ENCODE measurements around the gene RFX5. TPM values are rescaled to one million over a fixed set of nuclear protein-coding genes. Genes with fewer than 3 reads are reported as not detected.

RFX5 gene
- total RNA-seq, 2 donors from 2014 or later: 28.6 to 44.1 TPM

- DNase-seq: no peak
- no peak overlapping the region for H3K9ac ChIP-seq (ENCODE audit: low read depth in 2 of 2, low read length in 2 of 2)
- no peak overlapping the region for H3K4me3 ChIP-seq
- peaks cover 5% of the 10 kb centered on the region for H3K4me1 ChIP-seq
- H3K27ac ChIP-seq: no peak overlapping the region
- TF ChIP-seq, protein P1, sequence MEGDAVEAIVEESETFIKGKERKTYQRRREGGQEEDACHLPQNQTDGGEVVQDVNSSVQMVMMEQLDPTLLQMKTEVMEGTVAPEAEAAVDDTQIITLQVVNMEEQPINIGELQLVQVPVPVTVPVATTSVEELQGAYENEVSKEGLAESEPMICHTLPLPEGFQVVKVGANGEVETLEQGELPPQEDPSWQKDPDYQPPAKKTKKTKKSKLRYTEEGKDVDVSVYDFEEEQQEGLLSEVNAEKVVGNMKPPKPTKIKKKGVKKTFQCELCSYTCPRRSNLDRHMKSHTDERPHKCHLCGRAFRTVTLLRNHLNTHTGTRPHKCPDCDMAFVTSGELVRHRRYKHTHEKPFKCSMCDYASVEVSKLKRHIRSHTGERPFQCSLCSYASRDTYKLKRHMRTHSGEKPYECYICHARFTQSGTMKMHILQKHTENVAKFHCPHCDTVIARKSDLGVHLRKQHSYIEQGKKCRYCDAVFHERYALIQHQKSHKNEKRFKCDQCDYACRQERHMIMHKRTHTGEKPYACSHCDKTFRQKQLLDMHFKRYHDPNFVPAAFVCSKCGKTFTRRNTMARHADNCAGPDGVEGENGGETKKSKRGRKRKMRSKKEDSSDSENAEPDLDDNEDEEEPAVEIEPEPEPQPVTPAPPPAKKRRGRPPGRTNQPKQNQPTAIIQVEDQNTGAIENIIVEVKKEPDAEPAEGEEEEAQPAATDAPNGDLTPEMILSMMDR (IDR thresholded peaks at IDR 0.05): no peak
- intact Hi-C loops (cut with DNase I): loop anchor here (5.0 kb wide), 2 partner anchors 40 to 55 kb away; partner anchors contain the start of gene PSMB4
- no peaks in the 10 kb centered on the region for H3K27me3 ChIP-seq
- H3K9me3 ChIP-seq: no peaks in the 10 kb centered on the region
- no peaks in the 10 kb centered on the region for H3K36me3 ChIP-seq
Measured at GRCh38 chr1:151342021-151342420, 5.0 kb downstream of the RFX5 start.

DNA sequence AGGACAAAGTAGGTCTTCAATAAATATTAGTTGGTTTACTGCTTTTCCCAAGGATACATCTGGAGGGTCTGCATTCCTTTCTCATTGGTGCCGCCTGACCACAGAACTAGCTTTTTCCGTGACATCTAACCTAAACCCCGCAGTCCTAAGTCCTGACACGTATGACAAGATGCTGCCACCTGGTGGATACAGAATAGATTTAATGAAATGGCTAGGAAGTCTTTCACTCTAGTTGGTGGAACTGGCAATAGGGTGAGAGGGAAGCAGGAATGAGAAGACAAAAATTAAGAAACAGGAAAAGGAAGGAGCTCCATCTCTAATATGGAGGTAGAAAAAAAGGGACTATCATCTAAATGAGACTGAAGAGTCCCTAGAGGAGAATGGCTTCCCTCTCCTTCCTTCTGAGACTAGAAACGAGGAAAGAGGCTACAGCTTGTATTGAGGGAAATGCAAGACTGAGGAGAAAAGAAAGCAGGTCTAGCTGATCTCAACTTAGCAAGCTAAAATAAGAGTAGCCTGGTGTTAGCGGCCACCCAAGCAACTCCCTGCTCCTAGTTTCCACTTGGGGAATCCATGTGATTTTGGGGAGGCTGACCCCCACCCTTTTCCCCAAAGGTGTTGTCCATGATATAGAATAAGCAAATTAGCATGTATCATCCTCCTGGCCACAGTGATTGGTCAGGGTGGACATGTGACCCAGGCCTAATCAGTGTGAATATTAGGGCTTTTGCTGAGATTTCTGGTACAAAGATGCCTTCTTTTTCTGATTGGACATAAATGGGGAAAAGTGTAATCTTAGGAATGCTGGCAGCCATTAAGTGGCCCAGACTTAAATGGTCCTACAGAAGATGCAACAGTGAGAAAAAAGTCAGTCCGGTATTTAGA is 5.9 kb downstream of the RFX5 start:
- Histone ChIP-seq H3K9me3 (no peaks in the 10 kb centered on the region), H3K27me3 (no peaks in the 10 kb centered on the region), H3K9ac (ENCODE audit: low read depth in 2 of 2, low read length in 2 of 2) (no peak overlapping the region), H3K4me1 (peaks cover 3% of the 10 kb centered on the region), H3K36me3 (no peaks in the 10 kb centered on the region), H3K4me3 (no peak overlapping the region), H3K27ac (no peak overlapping the region)
- TF ChIP-seq, protein P1 (IDR thresholded peaks at IDR 0.05): peak; percentile 61
- intact Hi-C loops (cut with DNase I): loop anchor here (5.0 kb wide), 2 partner anchors 39 to 56 kb away; partner anchors contain the start of gene PSMB4
- peak; percentile 69 for DNase-seq

- Histone ChIP-seq H3K9me3 (no peaks in the 10 kb centered on the region), H3K36me3 (no peaks in the 10 kb centered on the region), H3K27me3 (no peaks in the 10 kb centered on the region), H3K9ac (ENCODE audit: low read depth in 2 of 2, low read length in 2 of 2) (no peak overlapping the region), H3K27ac (no peak overlapping the region), H3K4me3 (no peak overlapping the region), H3K4me1 (no peaks in the 10 kb centered on the region)
- DNase-seq: no peak
- TF ChIP-seq, protein P1 (IDR thresholded peaks at IDR 0.05): no peak
- intact Hi-C loops (cut with DNase I): no loop called here
Measured at GRCh38 chr1:151336556-151336955, 10.5 kb downstream of the RFX5 start.

GRCh38 chr1:151334822-151335221 is 12.2 kb downstream of the RFX5 start:
- Histone ChIP-seq H3K27me3 (no peaks in the 10 kb centered on the region), H3K9me3 (no peaks in the 10 kb centered on the region), H3K27ac (no peak overlapping the region), H3K4me1 (no peaks in the 10 kb centered on the region), H3K4me3 (no peak overlapping the region), H3K36me3 (no peaks in the 10 kb centered on the region), H3K9ac (ENCODE audit: low read depth in 2 of 2, low read length in 2 of 2) (no peak overlapping the region)
- DNase-seq: no peak
- intact Hi-C loops (cut with DNase I): no loop called here
- TF ChIP-seq, protein P1 (IDR thresholded peaks at IDR 0.05): no peak

DNA sequence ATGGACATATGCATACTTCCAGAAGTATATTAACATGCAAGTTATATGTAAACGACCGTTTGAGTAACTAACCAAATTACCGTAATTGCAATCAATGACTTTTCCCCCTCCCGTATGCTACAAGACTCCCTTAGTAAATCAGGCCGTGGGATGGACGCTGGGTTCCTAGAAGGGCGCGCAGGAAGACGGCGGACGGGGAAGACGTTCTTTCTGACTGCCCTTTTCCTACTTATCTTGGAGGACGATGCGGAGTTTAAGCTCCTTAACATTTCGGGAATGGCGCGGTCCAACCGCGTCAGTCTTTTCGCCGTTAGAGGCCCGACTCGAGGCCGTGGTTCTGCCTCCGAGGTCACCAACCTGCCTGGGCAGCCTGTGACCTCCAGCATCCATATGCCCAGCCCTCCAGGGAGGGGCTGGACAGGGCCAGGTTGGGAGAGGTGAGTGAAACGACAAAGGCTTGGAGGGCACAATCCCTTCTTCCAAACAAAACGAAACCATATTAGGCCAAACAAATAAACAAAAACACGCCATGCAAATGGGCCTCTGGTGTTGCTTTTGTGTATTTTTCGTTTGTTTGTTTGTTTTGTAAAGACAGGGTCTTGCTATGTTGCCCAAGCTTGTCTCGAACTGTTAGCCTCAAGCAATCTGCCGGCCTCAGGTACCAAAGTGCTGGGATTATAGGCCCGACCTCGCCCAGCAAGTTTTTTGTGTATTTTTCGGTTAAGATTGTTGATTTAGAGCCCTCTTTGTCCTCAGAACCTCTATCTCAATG is 19.0 kb downstream of the RFX5 start:
- Histone ChIP-seq H3K27ac (peak overlapping the region; percentile 89), H3K9me3 (no peaks in the 10 kb centered on the region), H3K36me3 (no peaks in the 10 kb centered on the region), H3K4me1 (no peaks in the 10 kb centered on the region), H3K4me3 (peak overlapping the region; percentile 92), H3K27me3 (no peaks in the 10 kb centered on the region), H3K9ac (ENCODE audit: low read depth in 2 of 2, low read length in 2 of 2) (peak overlapping the region; percentile 77 to 82)
- intact Hi-C loops (cut with DNase I): no loop called here
- TF ChIP-seq, protein P1 (IDR thresholded peaks at IDR 0.05): no peak
- DNase-seq: peak; percentile 38

Measured in colonic mucosa (tissue), 4 donors.